OCI-LY7 (cell line): Measurements from ENCODE around the gene MTCH2. TPM values are rescaled to one million over a fixed set of nuclear protein-coding genes. Genes with fewer than 3 reads are reported as not detected.
"Not testable (repeated sequence)": the region's sequence is repeated elsewhere in the genome, so short reads cannot be mapped to it uniquely, and the experiment has no call there.

Experiments used
- BruUV-seq: library from RNA; stranded (reverse); fragments of 400-500 nt; replicated peaks from 2 replicates; lab custom pipeline; 2021; lab: Mats Ljungman, UMichigan
- CTCF ChIA-PET: fragments of 300-600 bp; sonication (Branson Sonifier 250); formaldehyde crosslinking; loops from one replicate; lab custom pipeline; 2022; ENCODE audit warnings: antibody characterized with exemption; ENCODE audit not compliant: unreplicated experiment; lab: Charles Lee
- POLR2A ChIA-PET: fragments of 300-600 bp; sonication (Branson Sonifier 250); formaldehyde crosslinking; loops from one replicate; lab custom pipeline; 2022; ENCODE audit warnings: antibody characterized with exemption; lab: Charles Lee
- DNase-seq: peaks from one replicate; pipeline ENCODE4 v3.0.0-alpha.2; 2015; ENCODE audit warnings: low spot score
- H2AFZ ChIP-seq: fragments of 200-600 bp; sonication (generic), shearing (Covaris generic); 2 replicates; pipeline ENCODE4 v1.6.1; 2014; ENCODE audit warnings: mild to moderate bottlenecking, antibody characterized with exemption, low read length, moderate library complexity
- H3K27ac ChIP-seq: fragments of 200-600 bp; sonication (generic); 2 replicates; pipeline ENCODE4 v1.5.1; 2014; ENCODE audit warnings: mixed run types, low read depth, mild to moderate bottlenecking, moderate library complexity, low read length, inconsistent platforms; ENCODE audit not compliant: poor library complexity, severe bottlenecking
- H3K36me3 ChIP-seq: fragments of 200-600 bp; sonication (generic); 2 replicates; pipeline ENCODE4 v1.6.1; 2014; ENCODE audit warnings: mild to moderate bottlenecking, antibody characterized with exemption, low read length, moderate library complexity, mixed read lengths; ENCODE audit not compliant: insufficient read depth
- H3K4me1 ChIP-seq: fragments of 200-600 bp; sonication (generic); 2 replicates; pipeline ENCODE4 v1.5.1; 2014; ENCODE audit warnings: mild to moderate bottlenecking, low read length; ENCODE audit not compliant: insufficient read depth, poor library complexity, severe bottlenecking
- H3K4me2 ChIP-seq: fragments of 200-600 bp; sonication (generic); 2 replicates; pipeline ENCODE4 v1.6.1; 2014; ENCODE audit warnings: mild to moderate bottlenecking, low read length
- H3K4me3 ChIP-seq: fragments of 200-600 bp; sonication (generic); 2 replicates; pipeline ENCODE4 v1.5.1; 2014; ENCODE audit warnings: mild to moderate bottlenecking, low read depth, low read length; ENCODE audit not compliant: poor library complexity, severe bottlenecking
- H3K79me2 ChIP-seq: fragments of 200-600 bp; sonication (generic); 2 replicates; pipeline ENCODE4 v1.6.1; 2016; ENCODE audit warnings: low read depth, mild to moderate bottlenecking, low read length, moderate library complexity, mixed read lengths; ENCODE audit not compliant: insufficient read depth
- H3K9me2 ChIP-seq: fragments of 200-600 bp; sonication (generic); 2 replicates; pipeline ENCODE4 v1.6.1; 2016; ENCODE audit warnings: mild to moderate bottlenecking, low read length, mixed read lengths; ENCODE audit not compliant: insufficient read depth
- H3K9me3 ChIP-seq: fragments of 200-600 bp; sonication (generic); 2 replicates; pipeline ENCODE4 v1.6.1; 2014; ENCODE audit warnings: mild to moderate bottlenecking, mixed run types, low read length, mixed read lengths
- H4K20me1 ChIP-seq: fragments of 200-600 bp; sonication (generic); 2 replicates; pipeline ENCODE4 v1.6.1; 2014; ENCODE audit warnings: mild to moderate bottlenecking, antibody characterized with exemption, low read length, moderate library complexity, mixed read lengths; ENCODE audit not compliant: insufficient read depth
- EZH2phosphoT487 ChIP-seq: fragments of 200-600 bp; sonication (generic); IDR thresholded peaks from 2 replicates; pipeline ENCODE4 v1.6.1; 2018; ENCODE audit warnings: low read depth, borderline replicate concordance, mild to moderate bottlenecking, mixed run types, antibody characterized with exemption, low read length, moderate library complexity, mixed read lengths
- intact Hi-C: fragments of 100-400 bp; cut with micrococcal nuclease; formaldehyde crosslinking; loops from one replicate; pipeline ENCODE4 v1.10.0; 2022; ENCODE audit not compliant: unreplicated experiment
- total RNA-seq, 2 experiments: library from RNA; depleted of rRNA in 1 of 2; stranded (reverse); fragments of >200 nt in 1 of 2; shearing (Covaris generic) in 1 of 2; gene quantifications; 2 replicates each; pipeline ENCODE4 v1.2.3, GENCODE V29; 2014 to 2022
- TF ChIP-seq, protein P1 (sequence below): fragments of 200-600 bp; sonication (generic); conservative IDR thresholded peaks from 2 replicates; pipeline ENCODE4 v1.5.1; 2014; ENCODE audit warnings: mild to moderate bottlenecking, antibody characterized with exemption, low read length, moderate library complexity, mixed read lengths

Gene MTCH2
- total RNA-seq, 2 experiments from 2014 or later: 64.8 to 119 TPM

DNA sequence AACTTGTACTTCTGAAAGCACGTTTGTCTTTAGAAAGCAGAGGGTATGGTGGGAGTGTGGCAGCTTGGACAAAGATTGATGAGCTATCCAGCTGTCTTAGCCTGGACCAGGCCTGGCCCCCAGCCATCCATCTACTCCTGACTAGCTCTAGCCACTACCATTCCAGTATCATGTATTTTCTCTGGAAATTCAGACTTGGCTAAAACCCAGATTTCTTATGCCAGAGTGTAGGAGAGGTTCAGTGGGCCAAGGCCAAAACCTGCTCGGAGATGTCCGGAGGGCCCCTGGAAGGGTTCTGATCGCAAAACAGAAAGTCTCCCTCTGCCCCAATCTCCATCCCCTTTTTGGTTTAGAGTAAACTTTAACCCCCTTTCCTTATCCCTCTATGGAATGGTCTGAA is 24.8 kb upstream of the MTCH2 start:
- no peak for DNase-seq
- Histone ChIP-seq H2AFZ (no peak overlapping the region), H4K20me1 (no peaks in the 10 kb centered on the region), H3K4me2 (no peak overlapping the region), H3K4me1 (no peaks in the 10 kb centered on the region), H3K36me3 (no peaks in the 10 kb centered on the region), H3K9me2 (no peaks in the 10 kb centered on the region), H3K79me2 (no peaks in the 10 kb centered on the region), H3K9me3 (no peaks in the 10 kb centered on the region), H3K4me3 (no peak overlapping the region), H3K27ac (no peak overlapping the region)
- POLR2A ChIA-PET: no interaction called here
- intact Hi-C loops: no loop called here
- CTCF ChIA-PET: no interaction called here
- TF ChIP-seq, protein P1, sequence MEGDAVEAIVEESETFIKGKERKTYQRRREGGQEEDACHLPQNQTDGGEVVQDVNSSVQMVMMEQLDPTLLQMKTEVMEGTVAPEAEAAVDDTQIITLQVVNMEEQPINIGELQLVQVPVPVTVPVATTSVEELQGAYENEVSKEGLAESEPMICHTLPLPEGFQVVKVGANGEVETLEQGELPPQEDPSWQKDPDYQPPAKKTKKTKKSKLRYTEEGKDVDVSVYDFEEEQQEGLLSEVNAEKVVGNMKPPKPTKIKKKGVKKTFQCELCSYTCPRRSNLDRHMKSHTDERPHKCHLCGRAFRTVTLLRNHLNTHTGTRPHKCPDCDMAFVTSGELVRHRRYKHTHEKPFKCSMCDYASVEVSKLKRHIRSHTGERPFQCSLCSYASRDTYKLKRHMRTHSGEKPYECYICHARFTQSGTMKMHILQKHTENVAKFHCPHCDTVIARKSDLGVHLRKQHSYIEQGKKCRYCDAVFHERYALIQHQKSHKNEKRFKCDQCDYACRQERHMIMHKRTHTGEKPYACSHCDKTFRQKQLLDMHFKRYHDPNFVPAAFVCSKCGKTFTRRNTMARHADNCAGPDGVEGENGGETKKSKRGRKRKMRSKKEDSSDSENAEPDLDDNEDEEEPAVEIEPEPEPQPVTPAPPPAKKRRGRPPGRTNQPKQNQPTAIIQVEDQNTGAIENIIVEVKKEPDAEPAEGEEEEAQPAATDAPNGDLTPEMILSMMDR: no peak
- no peak for TF ChIP-seq EZH2phosphoT487
- BruUV-seq: no TSS peak

DNA sequence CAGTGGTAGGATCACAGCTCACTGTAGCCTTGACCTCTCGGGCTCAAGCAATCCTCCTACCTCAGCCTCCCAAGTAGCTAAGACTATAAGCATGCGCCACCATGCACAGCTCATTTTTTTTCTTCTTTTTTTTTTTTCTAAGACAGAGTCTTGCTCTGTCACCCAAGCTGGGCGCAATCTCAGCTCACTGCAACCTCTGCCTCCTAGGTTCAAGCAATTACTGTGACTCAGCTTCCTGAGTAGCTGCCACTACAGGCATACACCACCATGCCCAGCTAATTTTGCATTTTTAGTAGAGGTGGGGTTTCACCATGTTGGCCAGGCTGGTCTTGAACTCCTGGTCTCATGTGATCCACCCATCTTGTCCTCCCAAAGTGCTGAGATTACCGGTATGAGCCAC is 22.6 kb upstream of the MTCH2 start:
- H3K4me2 ChIP-seq, H3K9me3 ChIP-seq, BruUV-seq, H3K27ac ChIP-seq, H3K9me2 ChIP-seq, H3K4me3 ChIP-seq, DNase-seq, H3K36me3 ChIP-seq, H3K79me2 ChIP-seq, H3K4me1 ChIP-seq, H4K20me1 ChIP-seq, H2AFZ ChIP-seq, intact Hi-C loops: not testable (repeated sequence)
- ChIA-PET POLR2A (interaction anchor here (0.6 to 1.2 kb wide), 10 partner anchors 9 to 664 kb away, joined by 3 to 8 read pairs (median 4); partner anchors contain the start of gene AGBL2), CTCF (interaction anchor here (0.7 kb wide), 1 partner anchor 10 kb away, joined by 3 read pairs; no protein-coding TSS in a partner anchor)

DNA sequence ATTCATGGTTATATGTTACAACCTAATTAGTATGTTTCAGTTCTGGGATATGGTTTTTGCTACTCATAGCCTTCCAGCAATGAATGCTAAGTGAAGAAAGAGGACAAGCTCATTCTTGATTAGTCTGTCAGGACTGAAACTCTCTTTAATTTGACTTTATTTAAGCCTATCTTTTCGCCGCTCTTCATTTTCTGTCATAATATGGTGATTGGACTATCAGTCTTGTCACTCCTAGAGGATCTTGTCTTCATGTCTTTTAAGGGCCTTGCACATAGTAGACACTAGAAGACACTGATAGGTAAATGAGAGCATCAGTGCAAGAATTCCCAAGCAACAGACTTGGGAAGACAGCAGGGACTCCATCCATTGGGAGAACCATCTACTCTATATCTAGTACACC is 18.9 kb upstream of the MTCH2 start:
- POLR2A ChIA-PET: no interaction called here
- CTCF ChIA-PET: no interaction called here
- Histone ChIP-seq H3K9me2 (no peaks in the 10 kb centered on the region), H3K9me3 (no peaks in the 10 kb centered on the region), H4K20me1 (no peaks in the 10 kb centered on the region), H3K27ac (no peak overlapping the region), H3K79me2 (no peaks in the 10 kb centered on the region), H3K4me2 (no peak overlapping the region), H3K36me3 (no peaks in the 10 kb centered on the region), H3K4me3 (no peak overlapping the region), H2AFZ (no peak overlapping the region), H3K4me1 (no peaks in the 10 kb centered on the region)
- BruUV-seq: no TSS peak
- DNase-seq: no peak
- TF ChIP-seq, protein P1: no peak
- no peak for TF ChIP-seq EZH2phosphoT487
- intact Hi-C loops: no loop called here
